Right lobe of liver (tissue), 6 donors: ENCODE data around the gene TMC8. TPM values are rescaled to one million over a fixed set of nuclear protein-coding genes. Genes with fewer than 3 reads are reported as not detected.

ENCODE experiments used
- ATAC-seq, 4 donors: fragments of 200-7000 bp; cut with Tn5 transposase; one replicate each; pipeline ENCODE4 v1.9.1; 2020; ENCODE audit warnings: mild to moderate bottlenecking in 4 of 4, moderate library complexity in 4 of 4
- DNase-seq, 3 donors: peaks; one replicate each; pipeline ENCODE4 v3.0.0-alpha.2; 2020
- H3K27ac ChIP-seq, 3 donors: fragments of 200-600 bp; one replicate each; pipeline ENCODE4 v1.8.0; 2022
- H3K27me3 ChIP-seq, 2 donors: fragments of 200-600 bp; one replicate each; pipeline ENCODE4 v1.8.0; 2022
- H3K36me3 ChIP-seq, 4 donors: fragments of 200-600 bp; sonication (generic) in 1 of 4; one replicate each; pipeline versions ENCODE4 v1.5.1 to v1.8.0; 2017 to 2022; ENCODE audit warnings: control low read depth in 1 of 4
- H3K4me1 ChIP-seq, 4 donors: fragments of 200-600 bp; sonication (generic) in 1 of 4; one replicate each; pipeline versions ENCODE4 v1.5.1 to v1.8.0; 2017 to 2022; ENCODE audit warnings: control low read depth in 1 of 4
- H3K4me3 ChIP-seq, 3 donors: fragments of 200-600 bp; one replicate each; pipeline ENCODE4 v1.8.0; 2022
- H3K9me3 ChIP-seq, 4 donors: fragments of 200-600 bp; sonication (generic) in 1 of 4; one replicate each; pipeline versions ENCODE4 v1.5.1 to v1.8.0; 2017 to 2022; ENCODE audit warnings: control low read depth in 1 of 4
- POLR2A ChIP-seq: fragments of 450-650 bp; IDR thresholded peaks from one replicate; pipeline ENCODE4 v1.6.1; 2017; ENCODE audit warnings: antibody characterized with exemption, mild to moderate bottlenecking
- WGBS: methylation state at CpG from one replicate; pipeline ENCODE4 v1.1.6; 2018; ENCODE audit warnings: low coverage, low lambda C conversion rate; ENCODE audit not compliant: insufficient coverage; ENCODE audit errors: missing lambda C conversion rate; 5-methylcytosine and 5-hydroxymethylcytosine counted together
- intact Hi-C, 2 donors: fragments of 100-400 bp; cut with DNase I; formaldehyde crosslinking; loops; one replicate each; pipeline versions ENCODE4 v1.11.2 to v1.14.1; 2022
- total RNA-seq, 6 experiments: library from RNA; depleted of rRNA in 2 of 6; stranded (reverse); fragments of >200 nt in 2 of 6; fragmentation: NEBNext Ultra II Directional in 3 of 6; extraction: Animal tissue kit (Norgen Biotek cat#: 25700) in 3 of 6; gene quantifications; one replicate each; pipeline versions ENCODE4 v1.1.0 to v1.2.4, GENCODE V29; 2016 to 2023
- TF ChIP-seq, protein P1 (sequence below), 4 donors: fragments of 200-600 bp in 3 of 4; fragments of 450-650 bp in 1 of 4; IDR thresholded peaks; one replicate each; pipeline versions ENCODE4 v1.5.1 to v1.8.0; 2016 to 2022; ENCODE audit warnings: antibody characterized with exemption in 4 of 4, mild to moderate bottlenecking in 2 of 4
- donor health status: DM: no; HTN: yes; CAD: no.
- donor health status: DM: no; HTN: no; CAD: no.
- donor health status: DM: no; HTN: no; CAD: no.
- donor health status: DM: no; HTN: yes; CAD: no.
- donor health status: DM: no; HTN: yes; CAD: no.

Gene TMC8
- total RNA-seq, 6 experiments from 2014 or later: 2.4 to 7.2 (median 4.8) TPM

DNA sequence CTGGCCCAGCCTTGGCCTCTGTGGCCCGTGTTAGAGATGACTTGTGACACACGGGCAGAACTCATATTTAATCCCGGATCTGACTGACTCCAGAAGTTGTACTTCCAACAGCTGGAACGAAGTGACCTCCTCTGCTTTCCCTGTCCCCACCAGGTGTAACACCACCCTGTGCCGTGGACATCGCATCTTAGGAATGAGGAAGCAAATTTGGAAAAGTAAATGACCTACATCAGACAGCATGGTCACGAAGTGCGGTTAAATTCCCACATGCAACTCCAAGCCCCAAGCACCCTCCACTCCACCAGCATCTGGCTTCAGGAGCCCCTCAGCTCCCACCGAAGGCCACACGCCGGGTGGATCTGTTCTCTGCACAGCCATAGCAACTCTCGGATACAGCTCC, 53.3 kb downstream of the TMC8 start:
- Histone ChIP-seq H3K4me3 (no peak overlapping the region), H3K27ac (peak overlapping the region in 2 of 3 donors; percentile 30 to 71), H3K9me3 (no peaks in the 10 kb centered on the region), H3K4me1 (peaks cover 0 to 32% (median 15%) of the 10 kb centered on the region in 4 donors), H3K27me3 (no peaks in the 10 kb centered on the region), H3K36me3 (no peaks in the 10 kb centered on the region)
- DNase-seq (peak in 1 of 3 donors; percentile 42), ATAC-seq (no peak)
- WGBS: 61% methylated on average over 8 of the region's 12 CpGs
- TF ChIP-seq, protein P1, sequence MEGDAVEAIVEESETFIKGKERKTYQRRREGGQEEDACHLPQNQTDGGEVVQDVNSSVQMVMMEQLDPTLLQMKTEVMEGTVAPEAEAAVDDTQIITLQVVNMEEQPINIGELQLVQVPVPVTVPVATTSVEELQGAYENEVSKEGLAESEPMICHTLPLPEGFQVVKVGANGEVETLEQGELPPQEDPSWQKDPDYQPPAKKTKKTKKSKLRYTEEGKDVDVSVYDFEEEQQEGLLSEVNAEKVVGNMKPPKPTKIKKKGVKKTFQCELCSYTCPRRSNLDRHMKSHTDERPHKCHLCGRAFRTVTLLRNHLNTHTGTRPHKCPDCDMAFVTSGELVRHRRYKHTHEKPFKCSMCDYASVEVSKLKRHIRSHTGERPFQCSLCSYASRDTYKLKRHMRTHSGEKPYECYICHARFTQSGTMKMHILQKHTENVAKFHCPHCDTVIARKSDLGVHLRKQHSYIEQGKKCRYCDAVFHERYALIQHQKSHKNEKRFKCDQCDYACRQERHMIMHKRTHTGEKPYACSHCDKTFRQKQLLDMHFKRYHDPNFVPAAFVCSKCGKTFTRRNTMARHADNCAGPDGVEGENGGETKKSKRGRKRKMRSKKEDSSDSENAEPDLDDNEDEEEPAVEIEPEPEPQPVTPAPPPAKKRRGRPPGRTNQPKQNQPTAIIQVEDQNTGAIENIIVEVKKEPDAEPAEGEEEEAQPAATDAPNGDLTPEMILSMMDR (IDR thresholded peaks at IDR 0.05): no peak
- no peak for TF ChIP-seq POLR2A
- intact Hi-C loops: no loop called here

DNA sequence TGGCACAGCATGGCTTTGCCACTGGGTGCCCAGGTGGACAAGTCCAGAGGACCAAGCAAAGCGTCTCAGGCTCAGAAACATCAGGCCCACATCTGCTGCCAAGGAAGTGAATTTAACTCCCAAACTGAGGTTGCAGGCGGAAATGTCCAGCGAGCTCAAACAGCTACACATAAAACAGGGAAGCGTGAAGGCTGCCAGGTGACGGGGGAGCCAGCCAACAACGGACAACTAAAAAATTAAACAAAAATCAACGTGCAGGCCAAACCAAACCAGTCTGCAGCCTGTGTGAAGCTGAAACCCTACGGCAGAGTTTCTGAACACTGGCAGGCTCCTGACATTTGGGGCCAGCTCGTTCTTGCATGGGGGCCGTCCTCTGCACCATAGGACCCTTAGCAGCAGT, 53.8 kb downstream of the TMC8 start:
- Histone ChIP-seq H3K4me3 (no peak overlapping the region), H3K4me1 (peaks cover 0 to 35% (median 15%) of the 10 kb centered on the region in 4 donors), H3K9me3 (no peaks in the 10 kb centered on the region), H3K36me3 (no peaks in the 10 kb centered on the region), H3K27me3 (no peaks in the 10 kb centered on the region), H3K27ac (peak overlapping the region; percentile 24 to 71 (median 30))
- ATAC-seq (peak in 2 of 4 donors; percentile 0 to 1), DNase-seq (peak in 1 of 3 donors; percentile 80)
- no peak for TF ChIP-seq POLR2A
- TF ChIP-seq, protein P1 (IDR thresholded peaks at IDR 0.05): no peak
- intact Hi-C loops: no loop called here
- WGBS: 63% methylated on average over 3 of the region's 10 CpGs

GRCh38 chr17:78184868-78185267, 54.3 kb downstream of the TMC8 start:
- peak overlapping the region; percentile 24 to 71 (median 45) for H3K27ac ChIP-seq
- DNase-seq: peak; percentile 62 to 91 (median 85)
- H3K4me3 ChIP-seq: peak overlapping the region in 2 of 3 donors; percentile 19 to 47

DNA sequence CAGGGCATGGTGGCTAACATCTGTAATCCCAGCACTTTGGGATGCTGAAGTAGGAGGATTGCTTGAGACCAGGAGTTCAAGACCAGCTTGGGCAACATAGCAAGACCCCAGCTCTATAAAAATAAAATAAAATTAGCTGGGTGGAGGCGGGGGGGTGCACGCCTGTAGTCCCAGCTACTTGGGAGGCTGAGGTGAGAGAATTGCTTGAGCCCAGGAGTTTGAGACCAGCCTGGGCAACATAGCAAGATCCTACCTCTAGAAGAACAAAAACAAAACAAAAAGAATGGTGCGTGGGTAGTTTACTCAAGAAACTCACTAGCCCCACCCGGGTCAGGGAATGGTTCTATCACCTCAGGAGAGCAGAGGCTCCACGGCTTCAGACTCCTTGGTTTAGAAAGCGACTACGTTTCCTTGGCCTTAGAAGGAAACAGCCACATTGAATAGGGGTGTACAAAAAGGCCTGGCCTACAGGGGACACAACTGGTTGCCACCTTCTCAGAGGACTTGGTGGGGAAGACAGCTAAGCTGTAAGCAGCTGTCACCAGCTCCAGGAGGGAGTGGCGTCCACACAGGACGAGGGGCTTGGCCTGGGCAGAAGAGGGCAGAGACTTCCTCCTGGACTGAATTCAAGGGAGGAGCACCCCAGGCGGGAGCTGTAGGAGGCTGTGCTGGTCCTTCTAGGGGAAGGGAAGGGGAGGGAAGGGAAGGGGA, 55.6 kb downstream of the TMC8 start:
- TF ChIP-seq POLR2A: no peak
- TF ChIP-seq, protein P1 (IDR thresholded peaks at IDR 0.05): no peak
- no peaks in the 10 kb centered on the region for H3K9me3 ChIP-seq
- H3K27ac ChIP-seq: peak overlapping the region in 1 of 3 donors; percentile 71
- peaks cover 0 to 50% (median 22%) of the 10 kb centered on the region in 4 donors for H3K4me1 ChIP-seq
- intact Hi-C loops: no loop called here
- peak in 1 of 4 donors; percentile 2 for ATAC-seq
- H3K4me3 ChIP-seq: peak overlapping the region in 1 of 3 donors; percentile 47
- no peaks in the 10 kb centered on the region for H3K27me3 ChIP-seq
- H3K36me3 ChIP-seq: peaks cover 0 to 5% (median 2%) of the 10 kb centered on the region in 4 donors
- DNase-seq: no peak
- WGBS: 44% methylated on average over 10 of the region's 10 CpGs

More at GRCh38 chr17:78184868-78185267, 54.3 kb downstream of the TMC8 start:
- peak; percentile 42 to 69 (median 61) for ATAC-seq
- no peaks in the 10 kb centered on the region for H3K9me3 ChIP-seq
- intact Hi-C loops: no loop called here
- TF ChIP-seq, protein P1 (IDR thresholded peaks at IDR 0.05): no peak
- peak; percentile 57 for TF ChIP-seq POLR2A
- no peaks in the 10 kb centered on the region for H3K36me3 ChIP-seq
- H3K27me3 ChIP-seq: no peaks in the 10 kb centered on the region
- peaks cover 0 to 40% (median 17%) of the 10 kb centered on the region in 4 donors for H3K4me1 ChIP-seq
- WGBS: 28% methylated on average over 9 of the region's 9 CpGs
